ENCODE results near the gene XRCC1. TPM values are rescaled to one million over a fixed set of nuclear protein-coding genes. Genes with fewer than 3 reads are reported as not detected.

The XRCC1 gene
- total and polyA plus RNA-seq, 9 of the 15 experiments (the other 6 are each of a cell fraction or from before 2014, with no cell fraction given): 1.5 to 36.9 (median 24.9) TPM

- TF ChIP-seq ZSCAN32 (CRISPR knock-in tag; IDR thresholded peaks at IDR 0.05) (no peak), XRCC4 (IDR thresholded peaks at IDR 0.05; ENCODE audit: extremely low read depth, insufficient read depth, insufficient read length) (no peak), U2AF2 (optimal IDR thresholded peaks at IDR 0.05; ENCODE audit: low read depth, low read length) (no peak), IRF1 (CRISPR knock-in tag; IDR thresholded peaks at IDR 0.05; ENCODE audit: borderline replicate concordance) (no peak), TAF7 (tag; IDR thresholded peaks at IDR 0.05) (peak; percentile 66), ZNF507 (tag; conservative IDR thresholded peaks at IDR 0.05) (no peak), ZNF347 (CRISPR knock-in tag; IDR thresholded peaks at IDR 0.05; ENCODE audit: low read depth) (no peak), HEY1 (CRISPR knock-in tag; IDR thresholded peaks at IDR 0.05; ENCODE audit: borderline replicate concordance) (no peak), HCFC1 (IDR thresholded peaks at IDR 0.05; ENCODE audit: low read depth, low read length) (peak; percentile 65), NFXL1 (CRISPR knock-in tag; IDR thresholded peaks at IDR 0.05) (no peak), TRIM24 (IDR thresholded peaks at IDR 0.05) (no peak), E2F3 (CRISPR knock-in tag; IDR thresholded peaks at IDR 0.05) (peak; percentile 67), ZBTB49 (CRISPR knock-in tag; IDR thresholded peaks at IDR 0.05; ENCODE audit: borderline replicate concordance) (no peak), NFIX (CRISPR knock-in tag; IDR thresholded peaks at IDR 0.05; ENCODE audit: low read depth) (no peak), TSC22D4 (tag; IDR thresholded peaks at IDR 0.05) (no peak), PRMT5 (CRISPR knock-in tag; IDR thresholded peaks at IDR 0.05) (no peak), MTF1 (CRISPR knock-in tag; IDR thresholded peaks at IDR 0.05; ENCODE audit: borderline replicate concordance) (no peak), NCOA4 (IDR thresholded peaks at IDR 0.05; ENCODE audit: partially characterized antibody) (no peak), YBX1 (IDR thresholded peaks at IDR 0.05) (no peak)
- TF ChIP-seq, protein P1, sequence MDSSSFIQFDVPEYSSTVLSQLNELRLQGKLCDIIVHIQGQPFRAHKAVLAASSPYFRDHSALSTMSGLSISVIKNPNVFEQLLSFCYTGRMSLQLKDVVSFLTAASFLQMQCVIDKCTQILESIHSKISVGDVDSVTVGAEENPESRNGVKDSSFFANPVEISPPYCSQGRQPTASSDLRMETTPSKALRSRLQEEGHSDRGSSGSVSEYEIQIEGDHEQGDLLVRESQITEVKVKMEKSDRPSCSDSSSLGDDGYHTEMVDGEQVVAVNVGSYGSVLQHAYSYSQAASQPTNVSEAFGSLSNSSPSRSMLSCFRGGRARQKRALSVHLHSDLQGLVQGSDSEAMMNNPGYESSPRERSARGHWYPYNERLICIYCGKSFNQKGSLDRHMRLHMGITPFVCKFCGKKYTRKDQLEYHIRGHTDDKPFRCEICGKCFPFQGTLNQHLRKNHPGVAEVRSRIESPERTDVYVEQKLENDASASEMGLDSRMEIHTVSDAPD (CRISPR knock-in tag; IDR thresholded peaks at IDR 0.05): no peak
- TF ChIP-seq, protein P2, sequence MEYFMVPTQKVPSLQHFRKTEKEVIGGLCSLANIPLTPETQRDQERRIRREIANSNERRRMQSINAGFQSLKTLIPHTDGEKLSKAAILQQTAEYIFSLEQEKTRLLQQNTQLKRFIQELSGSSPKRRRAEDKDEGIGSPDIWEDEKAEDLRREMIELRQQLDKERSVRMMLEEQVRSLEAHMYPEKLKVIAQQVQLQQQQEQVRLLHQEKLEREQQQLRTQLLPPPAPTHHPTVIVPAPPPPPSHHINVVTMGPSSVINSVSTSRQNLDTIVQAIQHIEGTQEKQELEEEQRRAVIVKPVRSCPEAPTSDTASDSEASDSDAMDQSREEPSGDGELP (CRISPR knock-in tag; IDR thresholded peaks at IDR 0.05; ENCODE audit: borderline replicate concordance): peak; percentile 41; the same call in 1 of the 2 replicates
- TF ChIP-seq, protein P3, sequence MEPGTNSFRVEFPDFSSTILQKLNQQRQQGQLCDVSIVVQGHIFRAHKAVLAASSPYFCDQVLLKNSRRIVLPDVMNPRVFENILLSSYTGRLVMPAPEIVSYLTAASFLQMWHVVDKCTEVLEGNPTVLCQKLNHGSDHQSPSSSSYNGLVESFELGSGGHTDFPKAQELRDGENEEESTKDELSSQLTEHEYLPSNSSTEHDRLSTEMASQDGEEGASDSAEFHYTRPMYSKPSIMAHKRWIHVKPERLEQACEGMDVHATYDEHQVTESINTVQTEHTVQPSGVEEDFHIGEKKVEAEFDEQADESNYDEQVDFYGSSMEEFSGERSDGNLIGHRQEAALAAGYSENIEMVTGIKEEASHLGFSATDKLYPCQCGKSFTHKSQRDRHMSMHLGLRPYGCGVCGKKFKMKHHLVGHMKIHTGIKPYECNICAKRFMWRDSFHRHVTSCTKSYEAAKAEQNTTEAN (CRISPR knock-in tag; IDR thresholded peaks at IDR 0.05): no peak
Observed at GRCh38 chr19:43575156-43575950, at the start of gene XRCC1, which contains the start of gene PINLYP (continued).
